Stimulated activated CD4-positive, alpha-beta T cell treated with anti-CD3 and anti-CD28 coated beads, Interleukin-4, amount 100 ng/mL, for 4 hours (primary cell): ENCODE measurements around the gene TLCD3A.
"Not testable (repeated sequence)": the region's sequence is repeated elsewhere in the genome, so short reads cannot be mapped to it uniquely, and the experiment has no call there.

ENCODE experiments used
- DNase-seq, 2 experiments: peaks; one replicate each; pipeline ENCODE4 v3.0.0-alpha.2; 2020

TLCD3A gene

DNA sequence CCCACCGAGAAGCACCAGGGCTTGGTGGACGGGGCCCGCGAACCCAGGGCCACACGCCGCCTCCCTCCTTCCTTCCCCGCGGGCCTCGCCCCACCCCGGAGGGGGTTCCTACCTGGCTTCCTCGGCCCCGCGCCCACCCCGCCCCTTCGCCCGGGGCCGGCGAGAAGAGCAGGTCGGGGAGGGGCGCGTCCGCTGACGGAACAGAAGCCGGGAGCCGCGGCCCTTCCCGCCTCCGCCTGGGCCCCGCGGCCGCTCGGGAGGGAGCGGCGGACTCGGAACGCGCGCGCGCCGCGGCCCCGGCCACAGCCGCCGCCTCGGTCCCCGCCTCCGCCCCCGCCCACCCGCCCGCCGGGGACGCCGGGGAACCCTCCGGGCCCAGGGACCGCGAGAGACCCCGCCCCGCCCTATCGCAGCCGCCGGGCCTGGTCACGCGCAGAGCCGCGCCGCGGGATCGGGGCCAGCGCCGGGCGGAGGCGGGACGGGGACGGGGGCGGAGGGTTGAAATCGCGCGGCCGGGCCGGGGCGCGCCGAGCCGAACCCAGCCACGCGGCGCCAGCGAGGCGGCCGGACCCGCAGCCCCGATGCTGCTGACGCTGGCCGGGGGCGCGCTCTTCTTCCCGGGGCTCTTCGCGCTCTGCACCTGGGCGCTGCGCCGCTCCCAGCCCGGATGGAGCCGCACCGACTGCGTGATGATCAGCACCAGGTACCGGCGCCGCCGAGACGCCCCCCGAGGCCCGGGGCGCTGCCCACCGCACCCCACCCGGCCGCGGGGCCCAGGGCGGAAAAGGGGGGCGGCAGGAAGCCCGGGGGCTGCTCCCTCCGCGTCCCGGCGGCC lies at the start of gene TLCD3A:
Gene TLCD3A (plus strand): TSS at position 530 of the 835 bp plus-strand sequence. CDS start 52 bp downstream, at position 582.
- peak; percentile 34 to 52 for DNase-seq

DNA sequence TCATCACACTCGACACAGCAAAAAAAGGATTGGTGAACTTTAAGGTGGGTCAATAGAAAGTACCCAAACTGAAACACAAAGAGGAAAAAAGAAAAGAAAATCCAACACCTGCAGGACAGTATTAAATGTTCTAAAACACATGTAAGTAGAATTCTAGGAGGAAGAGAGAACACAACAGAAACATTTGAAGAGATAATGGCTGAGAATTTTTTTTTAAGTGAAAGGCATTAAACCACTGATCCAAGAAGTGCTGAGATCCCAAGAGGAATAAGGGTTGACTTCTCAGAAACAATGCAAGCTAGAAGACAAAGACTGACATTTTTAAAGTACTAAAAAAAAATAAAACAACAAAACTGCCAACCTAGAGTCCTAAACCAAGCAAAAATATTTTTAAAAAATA lies 49.4 kb upstream of the TLCD3A start:
- no peak for DNase-seq

GRCh38 chr17:683499-684254 lies 48.7 kb upstream of the TLCD3A start:
- no peak for DNase-seq

DNA sequence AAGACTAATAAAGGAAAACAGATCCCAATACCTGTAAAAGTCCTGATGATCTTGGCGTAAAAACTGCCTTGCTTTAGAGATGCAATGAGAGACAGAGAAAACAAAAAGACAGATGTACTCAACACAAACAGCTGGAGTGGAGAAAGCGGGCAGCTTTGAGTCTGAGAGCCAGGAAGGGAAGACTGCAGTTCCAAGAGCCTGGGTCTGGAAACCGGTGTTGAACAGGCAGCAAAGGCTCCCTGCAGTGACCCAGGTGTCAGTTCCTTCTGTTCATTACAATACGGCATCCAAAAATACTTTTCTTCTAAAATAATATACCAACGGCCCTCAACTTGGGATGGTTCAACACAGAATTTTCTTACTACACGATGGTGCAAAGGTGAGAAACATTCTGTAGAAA lies 47.4 kb upstream of the TLCD3A start:
- DNase-seq, result no peak

- DNase-seq, result no peak
Observed at GRCh38 chr17:688100-688989, 44.1 kb upstream of the TLCD3A start.

DNA sequence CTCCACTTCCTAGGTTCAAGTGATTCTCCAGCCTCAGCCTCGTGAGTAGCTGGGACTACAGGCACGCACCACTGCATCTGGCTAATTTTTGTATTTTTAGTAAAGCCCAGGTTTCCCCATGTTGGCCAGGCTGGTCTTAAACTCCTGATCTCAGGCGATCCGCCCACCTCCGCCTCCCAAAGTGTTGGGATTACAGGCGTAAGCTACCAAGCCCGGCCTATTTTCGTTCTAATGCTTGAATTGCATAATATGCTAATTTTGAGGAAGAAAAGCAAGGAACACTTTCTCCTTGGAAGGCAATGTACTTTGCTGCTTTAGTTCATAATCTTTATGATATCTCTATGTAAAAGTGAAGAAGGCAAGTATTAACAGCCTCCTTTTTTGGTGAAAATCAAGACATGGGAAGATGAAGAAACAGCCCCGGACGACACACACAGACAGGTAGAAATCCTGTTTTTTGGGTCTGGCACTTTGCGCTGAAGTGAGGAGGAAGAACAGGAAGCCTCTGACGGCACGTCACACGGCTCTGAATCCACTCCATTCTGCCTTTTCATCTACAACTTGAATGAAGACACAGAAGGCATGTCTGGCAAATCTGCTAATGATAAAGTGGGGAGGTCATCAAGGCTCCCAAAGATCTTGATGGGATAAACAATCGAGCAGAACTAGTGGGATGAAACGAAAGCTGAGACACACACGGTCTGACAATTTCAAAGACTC lies 42.7 kb upstream of the TLCD3A start:
- DNase-seq, result no peak

GRCh38 chr17:690361-690760 lies 42.0 kb upstream of the TLCD3A start:
- no peak for DNase-seq

DNA sequence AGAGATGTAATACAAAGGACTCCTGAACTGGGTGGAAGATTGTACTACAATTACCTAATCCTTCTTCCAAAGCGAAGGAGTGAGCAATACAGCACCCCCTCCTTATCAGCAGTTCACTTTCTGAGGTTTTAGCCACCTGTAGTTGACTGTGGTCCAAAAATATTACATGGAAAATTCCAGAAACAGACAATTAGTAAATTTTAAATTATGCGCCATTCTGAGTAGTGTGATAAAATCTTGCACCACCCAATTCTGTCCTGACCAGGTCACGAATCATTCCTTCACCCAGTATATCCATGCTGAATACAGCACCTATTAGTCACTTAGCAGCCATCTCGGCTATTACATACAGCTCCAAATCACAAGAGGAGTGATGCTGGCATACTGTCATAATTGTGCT lies 41.0 kb upstream of the TLCD3A start:
- no peak for DNase-seq

GRCh38 chr17:692116-692515 lies 40.3 kb upstream of the TLCD3A start:
- DNase-seq, result no peak

GRCh38 chr17:693791-694638 lies 38.4 kb upstream of the TLCD3A start:
- DNase-seq, result no peak

- no peak for DNase-seq
Observed at GRCh38 chr17:696369-696768, 36.0 kb upstream of the TLCD3A start.

DNA sequence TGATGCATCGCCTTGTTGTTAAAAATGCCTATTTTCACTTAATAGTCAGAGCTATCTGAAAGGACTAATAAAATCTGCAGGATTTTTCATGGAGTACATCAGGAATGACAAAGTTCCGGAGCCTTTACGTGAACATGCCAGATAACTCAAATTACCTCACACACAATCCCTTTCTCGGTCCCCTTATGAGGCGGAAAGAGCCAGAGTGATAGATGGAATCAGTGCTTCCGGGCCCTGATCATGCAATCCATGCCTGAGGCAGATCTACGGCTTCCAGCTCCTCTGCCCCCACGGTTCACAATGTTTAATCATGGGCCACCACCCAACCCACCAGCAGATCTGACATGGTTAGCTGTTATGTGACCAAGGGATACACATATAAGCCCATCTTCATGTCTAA lies 34.7 kb upstream of the TLCD3A start:
- DNase-seq, result no peak

DNA sequence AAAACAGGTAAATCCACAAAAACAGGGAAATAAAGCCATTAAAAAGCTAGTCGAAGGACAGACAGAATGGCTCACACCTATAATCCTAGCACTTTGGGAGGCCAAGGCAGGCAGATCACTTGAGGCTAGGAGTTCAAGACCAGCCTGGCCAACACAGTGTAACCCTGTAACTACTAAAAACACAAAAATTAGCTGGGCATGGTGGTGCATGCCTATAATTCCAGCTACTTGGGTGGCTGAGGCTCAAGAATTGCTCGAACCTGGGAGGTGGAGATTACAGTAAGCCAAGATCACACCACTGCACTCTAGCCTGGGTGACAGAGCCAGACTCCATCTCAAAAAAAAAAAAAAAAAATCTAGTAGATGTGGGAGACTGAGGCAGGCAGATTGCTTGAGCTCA lies 34.3 kb upstream of the TLCD3A start:
- not testable (repeated sequence) for DNase-seq

GRCh38 chr17:699345-699744 lies 33.1 kb upstream of the TLCD3A start:
- DNase-seq, result no peak

GRCh38 chr17:700504-701094 lies 31.8 kb upstream of the TLCD3A start:
- DNase-seq, result no peak

GRCh38 chr17:703081-703875 lies 29.1 kb upstream of the TLCD3A start:
- no peak for DNase-seq

DNA sequence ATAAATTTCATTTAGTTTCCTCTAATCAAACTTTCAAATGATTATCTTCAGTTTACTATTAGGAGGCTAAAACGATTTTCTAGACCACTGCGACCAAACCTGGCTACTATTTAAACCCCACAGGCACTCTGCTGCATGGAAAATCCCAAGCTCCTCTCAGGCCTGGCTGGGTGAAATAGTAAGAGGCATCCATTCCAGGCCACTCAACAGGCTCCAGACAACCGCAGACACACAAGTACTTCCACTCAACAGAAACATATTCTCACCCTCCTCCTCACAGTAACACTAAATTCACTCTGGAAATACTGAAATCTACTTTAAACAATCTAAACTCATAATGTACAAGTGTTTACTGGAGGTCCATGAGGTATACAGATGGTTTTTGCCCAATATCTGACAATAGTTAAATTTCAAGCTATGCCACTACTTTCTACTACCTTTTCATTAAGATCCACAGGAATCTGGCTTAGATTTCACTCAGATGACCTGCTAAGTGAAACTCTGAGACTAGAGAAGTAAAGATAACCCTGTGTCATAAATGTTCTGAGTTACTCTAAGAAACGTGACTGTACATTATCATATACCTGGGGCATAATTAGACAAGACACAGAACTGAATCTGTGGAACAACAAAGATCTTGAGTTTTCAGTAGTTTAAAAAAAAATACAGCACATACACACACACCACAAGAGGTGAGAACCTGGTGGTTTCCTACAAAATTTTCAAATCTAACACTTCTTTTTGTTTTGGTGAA lies 28.1 kb upstream of the TLCD3A start:
- DNase-seq, result no peak

DNA sequence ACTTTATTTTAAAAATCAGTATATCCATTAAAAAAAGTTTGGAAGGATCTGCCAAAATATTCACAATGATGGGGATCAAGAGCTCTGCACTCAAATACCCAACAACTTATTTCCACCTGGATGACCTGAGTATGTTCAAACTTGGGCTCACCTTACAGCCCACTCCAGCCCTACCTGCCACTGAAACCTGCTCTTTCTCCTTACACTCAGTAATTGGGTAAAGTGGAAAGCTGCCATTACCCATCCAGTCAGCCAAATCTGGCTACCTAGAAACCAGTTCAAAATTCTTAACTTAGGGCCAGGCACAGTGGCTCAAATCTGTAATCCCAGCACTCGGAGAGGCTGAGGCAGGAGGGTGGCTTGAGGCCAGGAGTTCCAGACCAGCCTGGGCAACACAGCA lies 27.4 kb upstream of the TLCD3A start:
- no peak for DNase-seq

DNA sequence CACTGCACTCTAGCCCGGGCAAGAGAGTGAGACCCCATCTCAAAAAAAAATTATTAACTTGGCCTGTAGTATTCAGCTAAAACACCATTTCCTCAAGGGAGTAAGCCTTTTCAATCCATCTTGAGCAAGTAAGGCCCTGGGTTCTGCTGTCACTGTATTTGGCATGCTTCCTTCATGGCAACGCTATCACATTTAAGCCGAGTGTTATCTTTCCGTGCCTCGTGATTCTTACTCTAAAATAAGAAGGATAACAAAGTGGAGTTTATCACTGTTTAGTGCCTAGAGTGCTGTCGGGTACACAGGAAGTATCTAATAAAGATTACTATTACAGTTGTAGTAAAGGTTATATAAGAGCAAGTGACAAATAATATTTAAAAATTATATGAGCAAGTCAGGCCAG lies 26.5 kb upstream of the TLCD3A start:
- no peak for DNase-seq

DNA sequence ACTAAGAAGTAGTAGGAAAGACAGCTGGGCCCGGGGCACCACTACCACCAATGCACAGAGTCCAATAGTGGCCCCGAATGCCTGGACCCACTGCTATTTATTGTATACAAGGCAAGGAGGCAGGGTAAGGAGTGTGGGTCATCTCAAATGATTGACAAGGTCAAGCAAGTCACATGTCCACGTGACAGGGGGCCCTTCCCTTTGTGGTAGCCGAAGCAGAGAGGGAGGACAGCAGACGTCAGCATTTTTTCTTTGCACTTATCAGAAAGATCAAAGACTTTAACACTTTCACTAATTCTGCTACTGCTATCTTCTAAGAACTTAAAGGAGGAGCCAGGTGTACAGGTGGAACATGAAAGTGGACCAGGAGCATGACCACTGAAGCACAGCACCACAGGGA lies 24.3 kb upstream of the TLCD3A start:
- no peak for DNase-seq
